ENCODE data around the gene BLVRB.
"Not testable (repeated sequence)": the region's sequence is repeated elsewhere in the genome, so short reads cannot be mapped to it uniquely, and the experiment has no call there.

BLVRB gene

GRCh38 chr19:40465557-40466218 is at the start of gene BLVRB:
Gene BLVRB, minus strand, starts transcription at chr19:40465745. Its CDS starts 57 bp downstream, at chr19:40465688.
- peak; percentile 97 to 98 for DNase-seq (ENCODE audit: low read depth in 2 of 2)

GRCh38 chr19:40513741-40514315 is 48.3 kb upstream of the BLVRB start:
- DNase-seq (ENCODE audit: low read depth in 2 of 2), result no peak

GRCh38 chr19:40513345-40513678 is 47.8 kb upstream of the BLVRB start:
- DNase-seq (ENCODE audit: low read depth in 2 of 2), result no peak

- DNase-seq (ENCODE audit: low read depth in 2 of 2), result no peak
Measured at GRCh38 chr19:40512473-40513344, 47.2 kb upstream of the BLVRB start.

GRCh38 chr19:40512110-40512472 is 46.5 kb upstream of the BLVRB start:
- no peak for DNase-seq (ENCODE audit: low read depth in 2 of 2)

- DNase-seq (ENCODE audit: low read depth in 2 of 2), result no peak
Measured at GRCh38 chr19:40511487-40511886, 45.9 kb upstream of the BLVRB start.

GRCh38 chr19:40510526-40511115 is 45.1 kb upstream of the BLVRB start:
- DNase-seq (ENCODE audit: low read depth in 2 of 2), result no peak

GRCh38 chr19:40508739-40509260 is 43.3 kb upstream of the BLVRB start:
- DNase-seq (ENCODE audit: low read depth in 2 of 2), result no peak

- no peak for DNase-seq (ENCODE audit: low read depth in 2 of 2)
Measured at GRCh38 chr19:40507892-40508291, 42.3 kb upstream of the BLVRB start.

GRCh38 chr19:40506099-40506498 is 40.6 kb upstream of the BLVRB start:
- DNase-seq (ENCODE audit: low read depth in 2 of 2), result no peak

- no peak for DNase-seq (ENCODE audit: low read depth in 2 of 2)
Measured at GRCh38 chr19:40503320-40503695, 37.8 kb upstream of the BLVRB start.

- DNase-seq (ENCODE audit: low read depth in 2 of 2), result no peak
Measured at GRCh38 chr19:40502647-40503319, 37.2 kb upstream of the BLVRB start.

GRCh38 chr19:40502081-40502480 is 36.5 kb upstream of the BLVRB start:
- DNase-seq (ENCODE audit: low read depth in 2 of 2), result no peak

GRCh38 chr19:40501599-40501998 is 36.1 kb upstream of the BLVRB start:
- DNase-seq (ENCODE audit: low read depth in 2 of 2), result no peak

GRCh38 chr19:40500678-40501530 is 35.4 kb upstream of the BLVRB start:
- DNase-seq (ENCODE audit: low read depth in 2 of 2), result not testable (repeated sequence)

GRCh38 chr19:40499320-40499719 is 33.8 kb upstream of the BLVRB start:
- no peak for DNase-seq (ENCODE audit: low read depth in 2 of 2)

- DNase-seq (ENCODE audit: low read depth in 2 of 2), result no peak
Measured at GRCh38 chr19:40497214-40497613, 31.7 kb upstream of the BLVRB start.

GRCh38 chr19:40494191-40494838 is 28.8 kb upstream of the BLVRB start:
- DNase-seq (ENCODE audit: low read depth in 2 of 2), result no peak

- DNase-seq (ENCODE audit: low read depth in 2 of 2), result no peak
Measured at GRCh38 chr19:40493778-40494177, 28.2 kb upstream of the BLVRB start.

- DNase-seq (ENCODE audit: low read depth in 2 of 2), result no peak
Measured at GRCh38 chr19:40492274-40492673, 26.7 kb upstream of the BLVRB start.

Measured in stimulated activated CD8-positive, alpha-beta memory T cell treated with anti-CD3 and anti-CD28 coated beads, Interleukin-15, amount 100 ng/mL, for 4 hours (primary cell).